GM18520 (cell line): ENCODE measurements around the gene RUFY4.
"Not testable (repeated sequence)": the region's sequence is repeated elsewhere in the genome, so short reads cannot be mapped to it uniquely, and the experiment has no call there.

Experiments
- ATAC-seq: cut with Tn5 transposase; IDR thresholded peaks from one replicate; pipeline ENCODE4 v1.9.1; 2021; ENCODE audit not compliant: unreplicated experiment

RUFY4 gene

DNA sequence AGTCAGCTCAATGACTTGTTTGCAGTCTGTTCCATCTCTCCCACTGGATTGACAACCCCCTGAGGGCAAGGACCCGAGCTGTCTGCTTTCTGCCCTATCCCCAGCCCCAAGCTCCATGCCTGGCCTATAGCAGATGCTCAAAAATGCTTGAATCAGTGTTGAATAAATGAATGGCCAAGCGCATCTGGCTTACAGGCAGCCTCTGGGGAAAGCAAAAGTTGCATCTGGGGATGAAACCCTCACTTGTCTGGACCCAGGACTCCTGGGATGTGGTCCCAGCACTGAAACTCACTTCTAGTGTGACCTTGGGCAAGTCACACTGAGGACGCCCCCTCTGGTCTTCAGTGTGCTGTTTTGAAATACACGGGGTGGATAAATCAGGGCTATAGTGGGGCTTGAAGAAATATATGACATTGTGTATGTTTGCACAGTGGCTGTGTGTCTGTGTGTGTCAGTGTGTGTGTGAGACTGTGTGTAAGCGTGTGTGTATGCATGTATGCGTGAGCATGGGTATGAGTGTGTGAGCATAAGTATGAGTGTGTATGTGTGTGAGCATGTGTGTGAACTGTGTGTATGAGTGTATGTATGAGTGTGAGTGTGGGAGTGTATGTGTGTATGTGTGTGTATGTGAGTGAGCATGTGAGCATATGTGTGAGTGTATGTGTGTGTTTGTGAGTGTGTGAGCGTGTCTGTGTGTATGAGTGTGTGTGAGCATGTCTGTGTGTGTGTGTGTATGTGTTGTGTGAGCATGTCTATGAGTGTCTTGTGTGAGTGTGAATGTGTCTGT, 38.5 kb upstream of the RUFY4 start:
- no peak for ATAC-seq

GRCh38 chr2:218031261-218031660, 37.8 kb upstream of the RUFY4 start:
- no peak for ATAC-seq

GRCh38 chr2:218031771-218032257, 37.2 kb upstream of the RUFY4 start:
- ATAC-seq = no peak

GRCh38 chr2:218032336-218033171, 36.5 kb upstream of the RUFY4 start:
- ATAC-seq = no peak

- ATAC-seq = no peak
These were observed 35.9 kb upstream of the RUFY4 start for GRCh38 chr2:218033208-218033589.

- no peak for ATAC-seq
These were observed 35.2 kb upstream of the RUFY4 start for GRCh38 chr2:218033590-218034496.

GRCh38 chr2:218034497-218035213, 34.4 kb upstream of the RUFY4 start:
- ATAC-seq = not testable (repeated sequence)

GRCh38 chr2:218035463-218036100, 33.5 kb upstream of the RUFY4 start:
- ATAC-seq = no peak

- no peak for ATAC-seq
These were observed 32.7 kb upstream of the RUFY4 start for GRCh38 chr2:218036371-218036770.

GRCh38 chr2:218039171-218039570, 29.9 kb upstream of the RUFY4 start:
- ATAC-seq = no peak

GRCh38 chr2:218040883-218041282, 28.2 kb upstream of the RUFY4 start:
- ATAC-seq = no peak

GRCh38 chr2:218041302-218042168, 27.5 kb upstream of the RUFY4 start:
- no peak for ATAC-seq

DNA sequence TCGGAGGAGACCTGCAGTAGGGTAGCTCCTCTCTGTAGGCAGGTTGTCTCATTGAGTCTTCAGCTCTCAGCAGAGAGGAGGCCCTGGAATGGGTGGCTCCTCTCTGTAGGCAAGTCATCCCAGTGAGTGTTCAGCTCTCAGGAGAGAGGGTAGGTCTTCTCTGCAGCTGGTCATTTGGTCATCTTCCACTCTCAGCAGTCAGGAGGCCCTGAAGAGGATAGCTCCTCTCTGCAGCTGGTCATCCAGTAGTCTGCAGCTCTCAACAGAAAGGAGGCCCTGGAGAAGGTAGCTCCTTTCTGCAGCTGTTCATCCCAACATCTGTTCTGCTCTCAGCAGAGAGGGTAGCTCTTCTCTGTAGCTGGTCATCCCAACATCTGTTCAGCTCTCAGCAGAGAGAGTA, 26.0 kb upstream of the RUFY4 start:
- no peak for ATAC-seq

DNA sequence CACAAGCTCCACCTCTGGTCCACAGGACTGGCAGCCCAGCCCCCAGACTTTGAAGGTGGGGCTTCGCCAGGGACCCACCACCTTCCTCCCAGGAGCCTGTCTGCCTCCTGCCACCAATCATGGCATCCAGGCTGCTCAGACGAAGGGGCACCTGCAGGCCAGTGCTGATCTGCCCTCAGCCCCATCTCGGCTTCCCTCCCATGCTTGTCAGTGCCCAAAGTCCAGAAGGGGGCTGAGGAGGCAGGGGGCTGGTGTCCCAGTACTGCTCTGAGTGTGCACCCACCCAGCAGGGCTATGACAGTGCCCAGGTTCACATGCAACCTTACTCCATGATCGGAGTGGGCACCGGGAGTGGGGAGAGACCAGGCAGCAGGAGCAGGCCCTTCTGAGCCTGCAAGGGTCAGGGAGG, 25.3 kb upstream of the RUFY4 start:
- ATAC-seq = no peak

- not testable (repeated sequence) for ATAC-seq
These were observed 24.5 kb upstream of the RUFY4 start for GRCh38 chr2:218044599-218044998.

DNA sequence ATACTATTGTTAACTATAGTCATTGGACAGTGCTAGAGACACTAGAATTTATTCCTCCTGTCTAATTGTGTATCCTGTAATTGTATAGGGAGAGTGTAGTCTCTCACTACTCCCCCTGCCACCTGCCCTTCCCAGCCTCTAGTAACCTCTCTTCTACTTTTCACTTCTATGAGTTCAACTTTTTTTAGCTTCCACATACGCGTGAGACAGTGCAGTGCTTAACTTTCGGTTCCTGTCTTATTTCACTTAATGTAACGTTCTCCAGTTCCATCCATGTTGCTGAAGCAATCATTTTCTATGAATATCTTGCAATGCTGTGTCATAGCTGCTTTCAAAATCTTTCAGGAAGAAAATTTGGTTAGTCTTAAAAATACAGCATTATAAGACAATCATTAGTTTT, 22.8 kb upstream of the RUFY4 start:
- peak; percentile 55 for ATAC-seq

- ATAC-seq = no peak
These were observed 21.4 kb upstream of the RUFY4 start for GRCh38 chr2:218047536-218048225.

- ATAC-seq = no peak
These were observed 17.1 kb upstream of the RUFY4 start for GRCh38 chr2:218051903-218052302.
